HUES64 (cell line): ENCODE results near the gene RTRAF.

Experiments
- H3K27ac ChIP-seq: 2 replicates; pipeline ENCODE4 v1.7.0; 2013; ENCODE audit warnings: low read depth, low read length, inconsistent platforms
- H3K27me3 ChIP-seq: 2 replicates; pipeline ENCODE4 v1.6.1; 2013; ENCODE audit warnings: mild to moderate bottlenecking, low read length; ENCODE audit not compliant: insufficient read depth
- H3K36me3 ChIP-seq: 2 replicates; pipeline ENCODE4 v1.6.1; 2013; ENCODE audit warnings: mild to moderate bottlenecking, low read length; ENCODE audit not compliant: insufficient read depth
- H3K4me1 ChIP-seq: 2 replicates; pipeline ENCODE4 v1.6.1; 2013; ENCODE audit warnings: mild to moderate bottlenecking, low read length, moderate library complexity; ENCODE audit not compliant: insufficient read depth
- H3K4me3 ChIP-seq: 2 replicates; pipeline ENCODE4 v1.5.1; 2013; ENCODE audit warnings: mild to moderate bottlenecking, low read length, moderate library complexity
- H3K9ac ChIP-seq: 2 replicates; pipeline ENCODE4 v1.6.1; 2013; ENCODE audit warnings: mild to moderate bottlenecking, low read depth, low read length
- H3K9me3 ChIP-seq: 2 replicates; pipeline ENCODE4 v1.6.1; 2013; ENCODE audit warnings: low read depth, low read length; ENCODE audit not compliant: insufficient read depth
- WGBS: fragments of 150-250, 120-280 bp; methylation state at CpG from one replicate; pipeline ENCODE4 v1.1.7; 2013; ENCODE audit warnings: missing lambda C conversion rate; 5-methylcytosine and 5-hydroxymethylcytosine counted together

RTRAF gene

DNA sequence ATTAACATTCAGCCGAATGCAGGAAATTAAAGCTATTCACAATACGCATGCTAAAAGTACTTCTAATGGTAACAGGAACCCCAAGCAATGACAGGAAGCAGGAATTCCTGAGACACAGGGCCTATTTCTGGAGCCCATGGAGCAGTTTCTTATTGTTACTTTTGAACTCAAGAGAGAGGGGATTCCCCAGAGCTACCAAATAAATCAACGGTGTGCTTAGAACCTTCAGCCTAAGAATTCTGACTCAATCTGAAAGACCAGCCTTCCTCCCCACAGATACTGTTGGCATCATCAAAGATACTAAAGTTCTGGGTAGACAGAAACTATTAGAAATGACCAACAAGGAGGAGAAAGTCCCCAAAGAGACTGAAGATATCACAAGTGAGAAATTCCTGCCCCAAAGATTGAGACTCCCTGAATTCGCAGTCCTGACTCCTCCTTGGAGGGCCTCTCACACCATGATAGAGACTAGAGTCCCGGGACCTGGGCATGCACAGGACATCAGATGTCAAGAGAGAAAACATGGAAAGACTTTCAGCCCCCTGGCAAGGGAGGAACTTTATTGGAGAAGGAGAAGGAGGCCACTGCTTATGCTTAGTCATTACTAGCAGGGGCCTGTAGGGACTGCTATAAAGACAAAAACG lies 32.7 kb downstream of the RTRAF start:
- H3K4me3 ChIP-seq: no peak overlapping the region
- H3K27me3 ChIP-seq: no peaks in the 10 kb centered on the region
- no peaks in the 10 kb centered on the region for H3K36me3 ChIP-seq
- 92% methylated on average over 6 of the region's 6 CpGs for WGBS
- peaks cover 18% of the 10 kb centered on the region for H3K4me1 ChIP-seq
- H3K9me3 ChIP-seq: peaks cover 5% of the 10 kb centered on the region; the same call in 1 of the 2 replicates
- no peak overlapping the region for H3K27ac ChIP-seq
- H3K9ac ChIP-seq: no peak overlapping the region

DNA sequence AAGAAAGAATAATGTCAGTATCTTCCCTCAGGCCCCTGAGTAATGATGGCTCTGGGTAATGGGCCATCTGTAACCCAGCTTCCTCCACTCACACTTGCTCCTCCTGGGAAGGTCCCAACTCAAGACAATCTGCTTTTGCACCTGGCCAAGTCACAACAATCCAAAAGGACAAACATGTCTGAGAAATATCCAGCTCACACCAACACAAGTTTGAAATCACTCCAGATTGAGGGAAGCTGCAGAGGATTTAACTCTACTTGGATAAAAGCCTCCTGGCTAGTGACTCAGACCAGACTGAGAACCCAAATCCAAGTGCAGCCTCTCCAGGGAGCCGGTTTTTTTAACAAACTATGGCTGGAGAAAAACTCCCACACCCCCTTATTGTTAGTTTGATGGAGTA lies 34.2 kb downstream of the RTRAF start:
- peaks cover 5% of the 10 kb centered on the region; the same call in 1 of the 2 replicates for H3K9me3 ChIP-seq
- WGBS: 100% methylated on average over 1 of the region's 1 CpG
- no peaks in the 10 kb centered on the region for H3K27me3 ChIP-seq
- H3K27ac ChIP-seq: no peak overlapping the region
- H3K4me3 ChIP-seq: no peak overlapping the region
- H3K9ac ChIP-seq: no peak overlapping the region
- H3K4me1 ChIP-seq: peaks cover 18% of the 10 kb centered on the region
- no peaks in the 10 kb centered on the region for H3K36me3 ChIP-seq

DNA sequence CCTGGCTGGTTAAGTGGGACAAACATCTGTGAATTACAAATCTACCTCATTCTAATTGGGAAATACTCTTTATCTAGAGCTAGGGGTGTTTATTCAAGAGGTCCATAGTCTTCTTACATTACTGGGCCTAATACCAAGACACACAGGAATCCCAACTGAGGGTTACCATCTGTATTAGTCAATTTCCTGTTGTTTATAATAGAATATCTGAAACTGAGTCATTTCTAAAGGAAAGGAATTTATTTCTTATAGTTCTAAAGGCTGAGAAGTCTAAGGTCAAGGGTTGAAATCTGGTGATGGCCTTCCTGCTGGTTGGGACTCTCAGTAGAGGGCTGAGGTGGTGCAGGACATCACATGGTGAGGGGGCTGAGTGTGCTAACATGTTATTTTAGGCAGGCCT lies 36.0 kb downstream of the RTRAF start:
- Histone ChIP-seq H3K27ac (no peak overlapping the region), H3K9me3 (peaks cover 5% of the 10 kb centered on the region; the same call in 1 of the 2 replicates), H3K36me3 (no peaks in the 10 kb centered on the region), H3K4me1 (peaks cover 18% of the 10 kb centered on the region), H3K4me3 (no peak overlapping the region), H3K9ac (no peak overlapping the region), H3K27me3 (no peaks in the 10 kb centered on the region)

DNA sequence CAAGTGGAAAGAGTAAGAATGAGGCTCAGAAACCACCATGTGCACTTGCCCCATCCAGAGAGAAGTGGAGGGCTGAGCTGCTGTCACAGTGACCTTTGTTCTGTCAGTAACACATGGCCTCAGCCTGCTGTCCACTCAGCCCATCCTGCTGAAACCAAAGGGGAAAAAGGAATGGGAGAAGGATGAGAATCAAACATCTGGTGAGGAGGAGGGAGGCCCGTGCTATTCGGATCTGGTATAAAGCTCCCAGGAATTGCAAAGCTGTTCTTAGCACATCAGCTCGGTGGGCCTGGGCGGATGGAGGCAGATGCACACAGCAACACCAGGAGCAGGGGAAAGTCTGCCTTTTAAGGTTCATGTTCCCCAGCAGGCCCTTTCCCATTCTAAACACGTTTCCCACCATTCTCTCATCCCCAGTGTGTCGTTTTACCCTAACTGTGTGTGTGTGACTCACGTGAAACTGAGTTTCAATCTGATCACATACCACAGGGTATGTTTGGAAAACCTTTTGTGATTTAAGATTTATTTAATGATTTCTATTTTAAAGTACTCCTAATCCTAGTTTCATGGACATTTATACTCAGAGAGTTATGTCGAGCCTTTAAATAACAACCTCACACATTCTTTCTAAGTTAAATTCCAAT lies 36.8 kb downstream of the RTRAF start:
- H3K4me3 ChIP-seq: no peak overlapping the region
- H3K9me3 ChIP-seq: peaks cover 5% of the 10 kb centered on the region; the same call in 1 of the 2 replicates
- H3K27me3 ChIP-seq: no peaks in the 10 kb centered on the region
- no peak overlapping the region for H3K9ac ChIP-seq
- peaks cover 10% of the 10 kb centered on the region for H3K4me1 ChIP-seq
- no peaks in the 10 kb centered on the region for H3K36me3 ChIP-seq
- no peak overlapping the region for H3K27ac ChIP-seq
- 91% methylated on average over 7 of the region's 8 CpGs for WGBS

DNA sequence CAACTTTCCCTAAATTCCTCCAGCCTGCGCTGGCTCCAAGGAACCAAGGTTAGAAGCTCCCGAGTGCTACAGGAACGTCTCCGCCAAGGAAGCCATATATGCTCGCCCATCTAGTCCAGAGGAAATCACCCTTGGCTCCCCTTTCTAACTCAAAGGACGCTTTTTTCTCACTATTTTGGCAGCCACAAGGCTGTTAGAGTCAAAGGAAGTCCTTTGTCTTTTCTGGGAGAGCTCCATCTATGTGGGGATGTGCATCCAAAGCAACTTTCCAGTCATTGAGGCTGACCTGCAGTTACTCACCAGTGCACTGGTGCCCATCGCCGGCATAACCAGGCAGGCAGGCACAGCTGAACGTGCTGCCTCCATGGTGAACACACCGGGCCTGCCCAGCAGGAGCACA lies 37.6 kb downstream of the RTRAF start:
- 94% methylated on average over 10 of the region's 10 CpGs for WGBS
- H3K36me3 ChIP-seq: no peaks in the 10 kb centered on the region
- H3K27ac ChIP-seq: no peak overlapping the region
- no peak overlapping the region for H3K4me3 ChIP-seq
- no peak overlapping the region for H3K9ac ChIP-seq
- peaks cover 5% of the 10 kb centered on the region; the same call in 1 of the 2 replicates for H3K9me3 ChIP-seq
- no peaks in the 10 kb centered on the region for H3K27me3 ChIP-seq
- peaks cover 2% of the 10 kb centered on the region for H3K4me1 ChIP-seq

DNA sequence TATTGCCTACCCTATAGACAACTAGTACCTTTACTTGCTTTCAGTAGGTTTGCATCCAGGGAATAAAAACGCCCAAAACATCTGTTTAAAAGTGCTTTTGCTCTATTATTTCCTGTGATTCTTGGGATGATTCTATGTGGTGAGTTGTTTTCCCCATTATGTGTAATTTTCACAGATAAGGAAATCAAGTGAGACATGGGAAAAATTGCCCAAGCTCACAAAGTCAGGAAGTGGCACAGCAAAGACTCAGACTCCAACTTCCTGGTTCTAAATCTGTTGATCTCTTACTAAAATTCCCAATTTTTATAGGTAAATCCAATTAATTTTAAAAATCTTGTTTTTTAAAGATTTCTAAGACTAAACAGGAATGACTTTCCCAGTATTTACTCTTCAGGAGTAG lies 40.5 kb downstream of the RTRAF start:
- H3K9me3 ChIP-seq: no peaks in the 10 kb centered on the region; the same call in 1 of the 2 replicates
- H3K4me3 ChIP-seq: no peak overlapping the region
- WGBS: 80% methylated on average over 1 of the region's 1 CpG
- H3K36me3 ChIP-seq: no peaks in the 10 kb centered on the region
- no peak overlapping the region for H3K27ac ChIP-seq
- H3K27me3 ChIP-seq: no peaks in the 10 kb centered on the region
- H3K9ac ChIP-seq: no peak overlapping the region
- H3K4me1 ChIP-seq: peaks cover 9% of the 10 kb centered on the region

DNA sequence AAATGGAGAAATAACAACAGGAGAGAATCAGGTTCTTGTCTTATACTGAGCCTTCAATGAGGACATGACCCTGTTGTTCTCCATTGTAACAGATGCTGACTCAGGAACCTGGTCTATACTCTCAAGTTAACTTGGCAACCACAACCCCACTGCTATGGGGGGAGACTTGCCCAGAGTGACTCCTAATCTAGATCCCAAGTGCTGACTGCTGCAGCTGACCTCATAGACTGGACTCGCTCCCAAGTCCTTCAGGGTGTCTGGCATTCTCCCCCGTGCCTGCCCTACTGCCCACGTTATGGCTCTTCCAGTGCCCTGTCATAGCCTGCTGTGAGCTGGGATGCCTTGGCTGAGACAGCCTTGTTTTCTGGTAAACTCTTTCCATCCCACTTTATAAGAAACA lies 42.4 kb downstream of the RTRAF start:
- Histone ChIP-seq H3K27ac (no peak overlapping the region), H3K4me3 (no peak overlapping the region), H3K4me1 (peaks cover 9% of the 10 kb centered on the region), H3K36me3 (no peaks in the 10 kb centered on the region), H3K27me3 (no peaks in the 10 kb centered on the region), H3K9me3 (no peaks in the 10 kb centered on the region; the same call in 1 of the 2 replicates), H3K9ac (no peak overlapping the region)
- WGBS: 93% methylated on average over 3 of the region's 3 CpGs

DNA sequence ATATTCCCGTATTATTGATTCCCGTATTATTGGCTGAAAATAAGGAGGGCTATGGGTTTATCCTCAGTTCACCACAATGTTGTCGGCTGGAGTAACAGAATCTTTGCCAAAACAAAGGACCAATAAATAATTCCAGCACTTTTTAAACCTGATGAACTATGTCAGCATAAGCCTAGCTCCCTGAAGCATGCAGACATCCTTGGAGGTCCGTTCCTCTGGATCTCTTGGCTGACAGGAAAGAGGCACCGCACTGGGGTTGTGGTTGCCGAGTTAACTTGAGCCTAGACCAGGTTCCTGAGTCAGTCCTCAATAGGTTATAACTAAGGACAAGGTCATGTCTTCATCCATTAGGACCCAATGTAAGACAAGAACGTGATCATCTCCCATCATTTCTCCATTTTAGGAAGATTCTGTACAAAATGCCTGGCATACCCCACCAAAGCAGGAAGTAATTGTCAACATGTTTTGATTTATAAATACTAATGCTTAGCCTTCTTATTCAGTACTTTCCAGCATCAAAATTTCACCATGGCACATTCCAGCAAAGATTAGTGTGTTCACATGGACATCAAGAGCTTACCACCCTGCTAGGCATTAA lies 43.0 kb downstream of the RTRAF start:
- Histone ChIP-seq H3K27me3 (no peaks in the 10 kb centered on the region), H3K9me3 (no peaks in the 10 kb centered on the region; the same call in 1 of the 2 replicates), H3K27ac (no peak overlapping the region), H3K4me1 (peaks cover 9% of the 10 kb centered on the region), H3K4me3 (no peak overlapping the region), H3K9ac (no peak overlapping the region), H3K36me3 (no peaks in the 10 kb centered on the region)
- WGBS: 81% methylated on average over 7 of the region's 7 CpGs

DNA sequence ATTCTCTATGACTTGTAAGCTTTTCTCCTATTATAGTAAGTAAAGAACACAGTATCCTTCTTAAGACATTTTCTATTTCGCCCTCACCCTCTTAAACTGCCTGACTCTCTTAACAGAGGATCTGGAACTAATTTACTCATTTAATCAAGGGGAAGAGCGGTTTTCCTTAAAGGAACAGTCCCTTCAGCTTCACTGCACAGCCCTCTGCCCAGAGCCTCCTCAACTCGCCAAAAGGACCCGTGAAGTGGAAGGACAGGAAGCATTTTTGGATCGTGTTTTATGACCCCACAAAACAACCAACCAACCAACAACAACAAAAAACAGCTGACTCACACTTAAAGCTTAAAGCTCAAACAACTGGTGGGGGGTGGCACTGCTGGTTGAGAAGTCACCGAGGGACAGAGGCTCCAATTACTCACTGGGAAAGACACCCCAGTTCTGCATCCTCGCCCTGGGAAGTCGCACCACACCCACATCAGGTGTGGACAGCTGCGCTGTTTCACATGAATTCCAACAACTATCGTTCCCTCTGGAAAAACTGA lies 43.8 kb downstream of the RTRAF start:
- Histone ChIP-seq H3K27ac (no peak overlapping the region), H3K4me1 (peaks cover 9% of the 10 kb centered on the region), H3K4me3 (no peak overlapping the region), H3K27me3 (no peaks in the 10 kb centered on the region), H3K36me3 (no peaks in the 10 kb centered on the region), H3K9me3 (no peaks in the 10 kb centered on the region; the same call in 1 of the 2 replicates), H3K9ac (peak overlapping the region; percentile 19; the same call in 1 of the 2 replicates)
- 73% methylated on average over 9 of the region's 10 CpGs for WGBS

DNA sequence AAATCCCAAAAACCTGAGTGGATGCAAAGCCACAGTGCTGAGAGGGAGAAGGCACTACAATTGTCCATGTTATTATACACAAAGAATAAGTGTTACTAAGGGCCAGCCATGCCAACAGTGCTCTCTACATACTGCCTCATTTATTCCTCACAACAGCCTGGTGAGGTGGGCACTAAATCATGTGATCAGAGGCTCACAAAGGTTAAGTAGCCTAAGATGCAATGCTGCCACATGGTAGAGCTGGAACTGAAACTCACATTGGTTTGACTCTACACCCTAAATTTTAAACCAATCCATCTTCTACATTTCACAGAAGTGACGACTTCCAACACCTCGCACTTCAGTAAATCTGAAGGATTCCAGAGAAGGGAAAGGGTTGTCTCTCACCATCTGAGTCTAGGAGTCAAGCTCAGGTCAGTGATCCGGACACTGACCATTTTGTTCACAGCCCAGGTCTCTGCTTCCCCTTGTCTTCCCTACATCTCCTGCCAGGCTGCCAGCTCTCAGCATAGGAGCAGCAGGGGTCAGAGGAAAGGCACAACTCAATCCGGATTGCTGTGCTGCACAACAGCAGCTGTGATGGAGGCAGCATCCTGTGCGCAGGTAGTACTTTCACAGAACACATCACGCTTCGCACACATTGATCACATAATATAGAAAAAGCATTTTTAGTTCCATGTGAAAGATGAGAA lies 49.9 kb downstream of the RTRAF start:
- Histone ChIP-seq H3K27me3 (no peaks in the 10 kb centered on the region), H3K9me3 (no peaks in the 10 kb centered on the region; the same call in 1 of the 2 replicates), H3K4me3 (no peak overlapping the region), H3K9ac (no peak overlapping the region), H3K27ac (no peak overlapping the region), H3K4me1 (no peaks in the 10 kb centered on the region), H3K36me3 (0 out of 2 replicates have a peak, but pooled peaks cover 4% of the 10 kb centered on the region)
- WGBS: 88% methylated on average over 6 of the region's 7 CpGs

DNA sequence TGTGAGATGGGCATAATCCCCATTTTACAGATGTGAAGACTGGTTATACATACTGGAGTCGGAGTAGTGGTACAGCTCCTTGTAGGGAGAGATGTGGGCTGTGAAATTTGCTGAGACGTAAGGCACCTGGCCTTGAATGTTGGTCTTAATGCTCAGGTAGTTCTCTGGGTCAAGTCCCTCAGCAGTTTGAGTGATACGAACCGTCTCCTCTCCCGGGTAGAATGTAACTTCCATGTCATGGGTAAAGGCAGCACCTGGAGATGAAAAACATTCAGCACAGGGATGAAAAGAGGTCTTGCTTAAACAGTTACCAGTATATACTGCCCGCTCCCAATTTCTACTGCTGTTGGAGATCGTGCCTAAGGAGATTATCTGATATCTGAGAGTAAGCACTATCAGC lies 51.3 kb downstream of the RTRAF start:
- Histone ChIP-seq H3K9ac (no peak overlapping the region), H3K36me3 (0 out of 2 replicates have a peak, but pooled peaks cover 4% of the 10 kb centered on the region), H3K27ac (no peak overlapping the region), H3K4me1 (no peaks in the 10 kb centered on the region), H3K9me3 (no peaks in the 10 kb centered on the region), H3K27me3 (no peaks in the 10 kb centered on the region), H3K4me3 (no peak overlapping the region)
- WGBS: 97% methylated on average over 7 of the region's 7 CpGs
